Measurements from ENCODE around the gene CUBN. TPM values are rescaled to one million over a fixed set of nuclear protein-coding genes. Genes with fewer than 3 reads are reported as not detected.
A peak's percentile ranks its signal among the peaks of the same experiment; 100 is the strongest.

CUBN gene
- total RNA-seq, 1 experiment from 2014 or later: 0.46 TPM

DNA sequence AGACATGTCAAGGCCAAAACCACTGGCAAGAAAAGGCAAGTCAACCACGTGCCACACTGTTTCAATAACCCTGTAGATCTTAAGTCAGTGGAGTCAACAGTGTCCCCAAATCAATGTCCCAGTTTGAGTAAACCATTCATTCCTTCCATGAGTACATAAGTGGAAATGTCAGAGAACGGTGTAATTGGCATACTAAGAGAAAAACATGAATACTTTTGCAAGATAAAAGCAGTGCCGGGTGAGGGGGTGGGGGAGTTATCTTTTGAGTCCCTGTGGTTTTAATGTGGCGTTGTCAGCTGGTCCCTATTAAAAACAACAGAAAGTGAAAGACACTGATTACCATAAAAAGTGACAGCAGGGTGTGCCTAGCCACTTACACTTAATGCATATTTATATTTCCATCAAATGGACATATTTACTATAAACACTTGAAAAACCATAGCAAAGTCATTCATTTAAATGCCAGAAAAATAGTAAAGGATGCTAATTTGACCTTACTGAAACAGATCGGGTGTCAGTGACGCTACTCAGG lies 350.2 kb downstream of the CUBN start:
- 0 out of 2 replicates have a peak, but pooled peaks cover 5% of the 10 kb centered on the region for H3K9me3 Mint-ChIP-seq
- no peak for ATAC-seq
- ChIA-PET CTCF (no interaction called here), POLR2A (no interaction called here)
- DNase-seq (ENCODE audit: low spot score): no peak
- TF ChIP-seq CREB1 (CRISPR knock-in tag; IDR thresholded peaks at IDR 0.05) (no peak), NFE2L1 (CRISPR knock-in tag; IDR thresholded peaks at IDR 0.05) (no peak), NFATC4 (CRISPR knock-in tag; IDR thresholded peaks at IDR 0.05) (no peak), GABPB1 (CRISPR knock-in tag; IDR thresholded peaks at IDR 0.05) (no peak), PRRX2 (CRISPR knock-in tag; IDR thresholded peaks at IDR 0.05) (no peak), OVOL2 (CRISPR knock-in tag; IDR thresholded peaks at IDR 0.05; ENCODE audit: borderline replicate concordance) (no peak)
- TF ChIP-seq, protein P1, sequence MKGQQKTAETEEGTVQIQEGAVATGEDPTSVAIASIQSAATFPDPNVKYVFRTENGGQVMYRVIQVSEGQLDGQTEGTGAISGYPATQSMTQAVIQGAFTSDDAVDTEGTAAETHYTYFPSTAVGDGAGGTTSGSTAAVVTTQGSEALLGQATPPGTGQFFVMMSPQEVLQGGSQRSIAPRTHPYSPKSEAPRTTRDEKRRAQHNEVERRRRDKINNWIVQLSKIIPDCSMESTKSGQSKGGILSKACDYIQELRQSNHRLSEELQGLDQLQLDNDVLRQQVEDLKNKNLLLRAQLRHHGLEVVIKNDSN (CRISPR knock-in tag; IDR thresholded peaks at IDR 0.05): no peak
- 0 out of 2 replicates have a peak, but pooled peaks cover 2% of the 10 kb centered on the region for H3K36me3 Mint-ChIP-seq
- H3K4me1 Mint-ChIP-seq: peaks cover 29% of the 10 kb centered on the region
- H3K27me3 Mint-ChIP-seq (ENCODE audit: low read depth): no peaks in the 10 kb centered on the region
- no peak overlapping the region for H3K4me3 Mint-ChIP-seq
- H3K27ac Mint-ChIP-seq: peak overlapping the region; percentile 21; the same call in 1 of the 2 replicates

DNA sequence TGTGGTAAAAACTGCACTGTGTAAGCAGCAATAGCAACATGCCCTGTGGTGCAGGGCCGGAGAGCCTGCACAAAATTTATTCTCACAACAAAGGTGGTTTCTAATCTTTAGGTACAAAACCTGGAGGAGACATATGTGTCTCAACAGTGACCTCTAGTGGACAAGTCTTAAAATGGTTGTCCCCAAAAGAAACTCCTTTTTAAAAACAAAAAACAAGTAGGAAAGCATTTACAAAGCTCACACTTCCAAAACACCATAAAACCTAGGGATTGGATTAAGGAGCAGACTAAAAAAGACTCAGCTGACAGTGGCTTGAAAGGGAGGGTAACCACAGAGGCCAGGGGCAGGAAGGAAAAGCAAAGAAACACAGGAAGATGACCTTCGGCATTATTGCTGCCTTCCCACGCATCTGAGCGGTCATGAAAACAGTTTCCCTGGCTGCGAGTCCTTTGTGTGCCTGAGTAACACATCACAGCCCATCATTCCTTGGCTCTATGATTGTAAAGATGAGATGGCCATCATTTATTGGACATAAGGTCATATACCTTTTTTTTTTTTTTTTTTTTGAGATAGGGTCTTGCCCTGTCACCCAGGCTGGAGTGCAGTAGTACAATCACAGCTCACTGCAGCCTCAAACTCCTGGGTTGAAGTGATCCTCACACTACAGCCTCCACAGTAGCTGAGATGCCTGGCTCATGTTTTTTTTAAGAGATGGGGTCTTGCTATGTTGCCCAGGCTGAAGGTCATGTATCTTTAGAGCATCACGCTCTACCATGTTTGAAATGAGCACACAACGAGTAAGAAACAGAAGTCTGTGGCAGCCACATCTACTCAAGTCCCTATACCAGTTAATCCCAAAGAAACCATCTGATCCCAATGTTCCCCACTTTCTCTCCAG lies 351.9 kb downstream of the CUBN start:
- POLR2A ChIA-PET: no interaction called here
- no peak for DNase-seq (ENCODE audit: low spot score)

More for the DNA sequence above, 351.9 kb downstream of the CUBN start:
- Mint-ChIP-seq H3K4me1 (peaks cover 29% of the 10 kb centered on the region), H3K4me3 (no peak overlapping the region), H3K36me3 (no peaks in the 10 kb centered on the region), H3K27ac (peak overlapping the region; percentile 93), H3K9me3 (no peaks in the 10 kb centered on the region), H3K27me3 (ENCODE audit: low read depth) (no peaks in the 10 kb centered on the region)
- CTCF ChIA-PET: interaction anchor here (0.6 to 1.3 kb wide), 11 partner anchors 11 to 875 kb away, joined by 3 to 8 read pairs (median 4); partner anchors contain the start of gene PTER
- TF ChIP-seq E2F4 (CRISPR knock-in tag; IDR thresholded peaks at IDR 0.05; ENCODE audit: borderline replicate concordance, low read depth) (no peak), KAT7 (CRISPR knock-in tag; IDR thresholded peaks at IDR 0.05; ENCODE audit: borderline replicate concordance) (no peak), SMAD3 (CRISPR knock-in tag; IDR thresholded peaks at IDR 0.05; ENCODE audit: borderline replicate concordance) (no peak), MXD4 (CRISPR knock-in tag; IDR thresholded peaks at IDR 0.05; ENCODE audit: borderline replicate concordance) (no peak), ZNF121 (CRISPR knock-in tag; IDR thresholded peaks at IDR 0.05) (peak; percentile 75), FOXJ3 (CRISPR knock-in tag; IDR thresholded peaks at IDR 0.05; ENCODE audit: borderline replicate concordance) (no peak), CTCF (IDR thresholded peaks at IDR 0.05) (peak; percentile 43; the same call in 1 of the 2 replicates)
- TF ChIP-seq, protein P2, sequence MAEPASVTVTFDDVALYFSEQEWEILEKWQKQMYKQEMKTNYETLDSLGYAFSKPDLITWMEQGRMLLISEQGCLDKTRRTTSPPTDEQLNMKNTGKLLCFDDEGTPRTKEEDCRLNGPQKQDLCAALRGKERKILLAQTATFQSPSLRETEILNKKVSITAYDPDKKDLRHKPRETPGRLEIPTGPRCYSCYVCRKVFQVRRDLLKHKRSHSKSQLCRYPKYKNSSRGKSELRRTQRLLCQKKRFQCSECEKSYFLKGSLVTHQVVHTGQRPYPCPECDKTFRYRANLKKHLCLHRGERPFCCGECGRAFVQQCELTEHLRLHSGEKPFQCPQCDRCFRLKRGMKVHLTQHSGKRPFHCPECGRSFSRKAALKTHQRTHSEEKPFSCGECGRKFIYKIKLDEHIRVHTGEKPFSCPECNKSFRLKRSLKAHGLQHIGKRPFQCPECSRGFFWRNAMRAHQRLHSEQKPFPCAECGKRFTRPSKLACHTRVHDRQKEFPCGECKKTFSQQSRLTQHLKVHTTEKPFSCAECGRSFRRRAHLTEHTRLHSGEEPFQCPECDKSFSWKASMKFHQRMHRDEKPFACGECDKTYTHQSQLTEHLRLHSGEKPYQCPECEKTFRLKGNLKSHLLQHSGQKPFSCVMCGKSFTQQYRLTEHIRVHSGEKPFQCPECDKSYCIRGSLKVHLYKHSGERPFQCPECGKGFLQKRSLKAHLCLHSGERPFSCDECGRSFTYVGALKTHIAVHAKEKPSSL (CRISPR knock-in tag; conservative IDR thresholded peaks at IDR 0.05): no peak
- TF ChIP-seq, protein P1 (CRISPR knock-in tag; IDR thresholded peaks at IDR 0.05): no peak
- peak; percentile 51; the same call in 1 of the 2 replicates for ATAC-seq

Data from WTC11 (cell line).